Stimulated activated effector memory CD8-positive, alpha-beta T cell treated with anti-CD3 and anti-CD28 coated beads, Interleukin-12 subunit alpha, Interleukin-12 subunit beta, amount 100 ng/mL, for 72 hours (primary cell): ENCODE results near the gene KRTAP19-2.

Source experiments
- ATAC-seq: fragments of 150-1000 bp; cut with Tn5 transposase; 2 replicates; pipeline ENCODE4 v1.10.0; 2021
- DNase-seq, 2 donors: peaks; one replicate each; pipeline ENCODE4 v3.0.0; 2021 to 2022; ENCODE audit warnings: low spot score in 2 of 2
- H3K27ac Mint-ChIP-seq: one replicate; pipeline ENCODE4 v1.8.0; 2022; ENCODE audit warnings: mild to moderate bottlenecking, mixed read lengths
- H3K36me3 Mint-ChIP-seq: one replicate; pipeline ENCODE4 v1.8.0; 2022; ENCODE audit warnings: mild to moderate bottlenecking, mixed read lengths
- H3K4me1 Mint-ChIP-seq: one replicate; pipeline ENCODE4 v1.8.0; 2022; ENCODE audit warnings: mixed read lengths
- H3K4me3 Mint-ChIP-seq: one replicate; pipeline ENCODE4 v1.8.0; 2022; ENCODE audit warnings: mild to moderate bottlenecking, mixed read lengths
- H3K9me3 Mint-ChIP-seq: one replicate; pipeline ENCODE4 v1.8.0; 2022; ENCODE audit warnings: mixed read lengths

The KRTAP19-2 gene

GRCh38 chr21:30447056-30447455, 40.2 kb downstream of the KRTAP19-2 start:
- DNase-seq (no peak), ATAC-seq (no peak)
- H3K27ac Mint-ChIP-seq, result no peak overlapping the region
- H3K9me3 Mint-ChIP-seq, result peaks cover 2% of the 10 kb centered on the region
- no peaks in the 10 kb centered on the region for H3K4me1 Mint-ChIP-seq
- H3K4me3 Mint-ChIP-seq, result no peak overlapping the region
- H3K36me3 Mint-ChIP-seq, result no peaks in the 10 kb centered on the region

- Mint-ChIP-seq H3K36me3 (no peaks in the 10 kb centered on the region), H3K27ac (no peak overlapping the region), H3K4me1 (no peaks in the 10 kb centered on the region), H3K9me3 (peaks cover 2% of the 10 kb centered on the region), H3K4me3 (no peak overlapping the region)
- DNase-seq, result no peak
- ATAC-seq, result no peak
Observed at GRCh38 chr21:30444204-30444603, 43.0 kb downstream of the KRTAP19-2 start.

GRCh38 chr21:30443226-30443625, 44.0 kb downstream of the KRTAP19-2 start:
- no peaks in the 10 kb centered on the region for H3K4me1 Mint-ChIP-seq
- peaks cover 2% of the 10 kb centered on the region for H3K9me3 Mint-ChIP-seq
- no peak overlapping the region for H3K27ac Mint-ChIP-seq
- H3K4me3 Mint-ChIP-seq, result no peak overlapping the region
- ATAC-seq, result no peak
- H3K36me3 Mint-ChIP-seq, result no peaks in the 10 kb centered on the region
- no peak for DNase-seq

- Mint-ChIP-seq H3K27ac (no peak within 1 kb of the TSS), H3K4me3 (no peak within 1 kb of the TSS)
Observed at GRCh38 chr21:30439975-30440374, 47.3 kb downstream of the KRTAP19-2 start, which contains the start of gene KRTAP15-1. TSS of gene KRTAP15-1 (plus strand) at chr21:30440275. CDS start at chr21:30440328, 53 bp downstream.

More at GRCh38 chr21:30439975-30440374, 47.3 kb downstream of the KRTAP19-2 start, which contains the start of gene KRTAP15-1:
- Mint-ChIP-seq H3K4me1 (no peaks in the 10 kb centered on the region), H3K36me3 (no peaks in the 10 kb centered on the region), H3K9me3 (no peaks in the 10 kb centered on the region)
- DNase-seq, result no peak
- no peak for ATAC-seq
